Measurements from ENCODE around the gene RBL2.

RBL2 gene

DNA sequence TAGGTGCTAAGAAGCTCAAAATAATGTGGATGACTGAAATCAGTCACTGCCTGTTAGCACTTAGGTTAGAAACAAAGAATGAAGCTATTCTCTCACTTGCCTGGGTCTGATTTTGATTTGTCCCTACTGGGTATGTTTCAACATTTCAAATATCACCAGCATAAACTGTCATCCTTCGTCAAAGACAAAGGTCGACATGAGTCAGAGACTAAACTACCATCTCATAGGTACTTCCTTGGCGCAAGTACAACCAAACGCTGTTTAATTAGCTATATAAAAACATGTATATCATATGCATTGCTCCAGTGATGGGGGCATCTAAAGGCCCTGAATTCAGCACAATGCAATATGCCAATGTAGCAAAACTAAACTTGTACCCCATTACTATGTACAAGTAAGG lies 64.7 kb downstream of the RBL2 start:
- Histone ChIP-seq H3K36me3 (ENCODE audit: control insufficient read depth in 2 of 2, insufficient read depth in 1 of 2, low read length in 2 of 2) (peaks cover 3 to 52% of the 10 kb centered on the region in 2 experiments), H3K4me1 (ENCODE audit: control insufficient read depth, insufficient read depth, low read length) (peaks cover 12% of the 10 kb centered on the region; the same call in 1 of the 2 replicates), H3K27ac (ENCODE audit: extremely low read depth, low read depth, low read length) (no peak overlapping the region), H3K4me3 (ENCODE audit: low read depth, low read length) (no peak overlapping the region), H3K9me3 (ENCODE audit: control insufficient read depth, insufficient read depth, low read depth, low read length) (no peaks in the 10 kb centered on the region)
- CTCF ChIA-PET: interaction anchor here (0.6 to 1.0 kb wide), 3 partner anchors 11 to 74 kb away, joined by 3 to 7 read pairs (median 6); no protein-coding TSS in a partner anchor
- POLR2A ChIA-PET: no interaction called here
- TF ChIP-seq ZNF426 (tag by site-specific recombination; IDR thresholded peaks at IDR 0.05): no peak
- TF ChIP-seq OSR2 (tag by site-specific recombination; IDR thresholded peaks at IDR 0.05): no peak
- no peak for TF ChIP-seq ZNF112 (tag by site-specific recombination; IDR thresholded peaks at IDR 0.05)
- TF ChIP-seq, protein P1, sequence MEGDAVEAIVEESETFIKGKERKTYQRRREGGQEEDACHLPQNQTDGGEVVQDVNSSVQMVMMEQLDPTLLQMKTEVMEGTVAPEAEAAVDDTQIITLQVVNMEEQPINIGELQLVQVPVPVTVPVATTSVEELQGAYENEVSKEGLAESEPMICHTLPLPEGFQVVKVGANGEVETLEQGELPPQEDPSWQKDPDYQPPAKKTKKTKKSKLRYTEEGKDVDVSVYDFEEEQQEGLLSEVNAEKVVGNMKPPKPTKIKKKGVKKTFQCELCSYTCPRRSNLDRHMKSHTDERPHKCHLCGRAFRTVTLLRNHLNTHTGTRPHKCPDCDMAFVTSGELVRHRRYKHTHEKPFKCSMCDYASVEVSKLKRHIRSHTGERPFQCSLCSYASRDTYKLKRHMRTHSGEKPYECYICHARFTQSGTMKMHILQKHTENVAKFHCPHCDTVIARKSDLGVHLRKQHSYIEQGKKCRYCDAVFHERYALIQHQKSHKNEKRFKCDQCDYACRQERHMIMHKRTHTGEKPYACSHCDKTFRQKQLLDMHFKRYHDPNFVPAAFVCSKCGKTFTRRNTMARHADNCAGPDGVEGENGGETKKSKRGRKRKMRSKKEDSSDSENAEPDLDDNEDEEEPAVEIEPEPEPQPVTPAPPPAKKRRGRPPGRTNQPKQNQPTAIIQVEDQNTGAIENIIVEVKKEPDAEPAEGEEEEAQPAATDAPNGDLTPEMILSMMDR (tag by site-specific recombination; IDR thresholded peaks at IDR 0.05): no peak
- TF ChIP-seq ZIC2 (tag by site-specific recombination; IDR thresholded peaks at IDR 0.05): no peak
- TF ChIP-seq ZNF2 (tag by site-specific recombination; IDR thresholded peaks at IDR 0.05): no peak
- TF ChIP-seq ZNF768 (tag by site-specific recombination; IDR thresholded peaks at IDR 0.05): no peak
- TF ChIP-seq ZNF549 (tag by site-specific recombination; IDR thresholded peaks at IDR 0.05): no peak
- no peak for TF ChIP-seq SALL2 (tag by site-specific recombination; IDR thresholded peaks at IDR 0.05; ENCODE audit: borderline replicate concordance)
- no peak for TF ChIP-seq ZNF146 (tag by site-specific recombination; IDR thresholded peaks at IDR 0.05)
- no peak for TF ChIP-seq ZNF248 (tag by site-specific recombination; IDR thresholded peaks at IDR 0.05)
- no peak for TF ChIP-seq GLIS2 (tag by site-specific recombination; IDR thresholded peaks at IDR 0.05)
- TF ChIP-seq ZNF16 (tag by site-specific recombination; IDR thresholded peaks at IDR 0.05; ENCODE audit: low read depth): no peak
- TF ChIP-seq ZNF341 (tag by site-specific recombination; IDR thresholded peaks at IDR 0.05; ENCODE audit: low read depth): no peak
- TF ChIP-seq ZNF585B (tag by site-specific recombination; IDR thresholded peaks at IDR 0.05): no peak
- TF ChIP-seq ZNF169 (tag by site-specific recombination; IDR thresholded peaks at IDR 0.05): no peak
- TF ChIP-seq ZNF677 (tag by site-specific recombination; IDR thresholded peaks at IDR 0.05): no peak
- TF ChIP-seq GLIS1 (tag by site-specific recombination; IDR thresholded peaks at IDR 0.05): no peak
- TF ChIP-seq ZNF366 (tag by site-specific recombination; conservative IDR thresholded peaks at IDR 0.05): no peak

DNA sequence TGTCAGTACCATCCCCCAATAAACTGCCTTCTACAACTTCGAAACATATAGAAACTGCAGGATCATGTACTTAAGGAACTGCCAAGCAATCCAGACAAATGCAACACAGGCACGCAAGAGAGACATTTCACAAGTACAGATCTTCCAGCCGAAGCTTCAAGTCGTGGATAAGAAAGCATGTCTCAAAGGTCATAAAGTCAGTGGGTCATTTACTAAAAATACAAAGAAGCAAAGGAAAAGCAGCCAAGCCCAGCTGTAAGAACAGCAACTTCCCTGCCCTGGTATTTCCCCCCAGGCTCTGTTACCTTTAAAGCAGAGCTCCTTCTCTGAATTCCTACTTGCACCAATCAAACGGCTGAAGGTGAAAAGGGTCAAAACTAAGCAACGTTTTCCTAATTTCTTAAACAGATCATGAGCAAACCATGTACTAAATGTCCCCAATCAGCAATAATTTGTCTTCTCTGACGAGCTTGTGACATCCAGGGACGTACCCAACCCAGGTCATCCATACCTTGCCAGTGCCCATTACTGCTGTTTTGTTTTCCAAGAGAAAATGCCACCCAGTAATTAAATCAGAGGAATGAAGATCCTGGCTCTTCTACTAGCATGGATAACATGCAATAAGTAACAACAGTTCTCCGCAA lies 67.1 kb downstream of the RBL2 start:
- peaks cover 3 to 29% of the 10 kb centered on the region in 2 experiments; a peak in 2 of 3 replicates for H3K36me3 ChIP-seq (ENCODE audit: control insufficient read depth in 2 of 2, insufficient read depth in 1 of 2, low read length in 2 of 2)
- POLR2A ChIA-PET: no interaction called here
- H3K27ac ChIP-seq (ENCODE audit: extremely low read depth, low read depth, low read length): no peak overlapping the region
- no peak overlapping the region for H3K4me3 ChIP-seq (ENCODE audit: low read depth, low read length)
- peaks cover 16% of the 10 kb centered on the region for H3K4me1 ChIP-seq (ENCODE audit: control insufficient read depth, insufficient read depth, low read length)
- H3K9me3 ChIP-seq (ENCODE audit: control insufficient read depth, insufficient read depth, low read depth, low read length): no peaks in the 10 kb centered on the region
- CTCF ChIA-PET: no interaction called here
- TF ChIP-seq ZNF302 (tag by site-specific recombination; IDR thresholded peaks at IDR 0.05; ENCODE audit: low read depth) (no peak), ZNF768 (tag by site-specific recombination; IDR thresholded peaks at IDR 0.05) (0 out of 2 replicates have a peak, but pooled peaks have one; percentile 10)
